ENCODE results near the gene IQSEC1.

IQSEC1 gene

DNA sequence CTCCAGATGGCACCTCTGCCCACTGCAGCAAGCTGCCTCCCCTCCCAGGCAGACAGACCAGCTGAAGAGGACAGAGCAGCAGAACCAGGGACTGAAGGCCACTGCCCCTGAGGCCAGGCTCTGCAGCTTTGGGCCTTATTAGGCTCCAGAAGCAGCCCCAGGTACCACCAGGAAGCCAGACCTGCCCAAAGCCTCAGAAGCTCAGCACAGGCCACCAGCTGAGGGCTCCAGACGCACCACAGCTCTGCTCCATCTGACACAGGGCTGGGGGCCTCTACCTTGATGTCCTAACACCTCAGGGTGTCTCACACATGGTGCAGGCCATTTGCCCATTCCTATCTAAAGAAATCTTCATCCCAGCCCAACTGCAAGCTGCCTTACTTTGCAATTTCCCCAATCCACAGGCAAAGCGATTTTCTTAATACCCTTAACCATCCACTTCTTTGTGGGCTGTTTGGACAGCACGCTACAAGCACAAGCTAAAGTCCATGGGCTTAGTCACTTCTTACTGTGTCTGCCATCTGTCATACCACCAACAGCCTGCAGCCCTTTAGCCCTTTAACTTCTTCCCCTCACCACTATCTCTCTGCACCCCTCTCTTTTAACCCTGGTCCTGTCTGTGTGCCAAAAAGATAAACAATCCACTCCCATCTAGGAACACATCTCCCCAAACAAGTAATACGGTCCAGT lies 112.1 kb downstream of the IQSEC1 start:
- Histone ChIP-seq H3K9ac (ENCODE audit: low read depth in 1 of 2, low read length in 2 of 2) (no peak overlapping the region), H3K4me3 (ENCODE audit: low read length in 2 of 2) (no peak overlapping the region), H3K36me3 (ENCODE audit: control insufficient read depth in 2 of 2, insufficient read depth in 2 of 2, low read length in 2 of 2) (peaks cover 0 to 2% of the 10 kb centered on the region in 2 donors), H3K9me3 (ENCODE audit: control insufficient read depth in 2 of 2, low read length in 2 of 2) (no peaks in the 10 kb centered on the region), H3K4me1 (ENCODE audit: control insufficient read depth in 2 of 2, insufficient read depth in 2 of 2, low read length in 2 of 2) (peaks cover 41 to 47% of the 10 kb centered on the region in 2 donors), H3K27me3 (ENCODE audit: control insufficient read depth in 2 of 2, insufficient read depth in 2 of 2, low read length in 2 of 2) (no peaks in the 10 kb centered on the region), H3K27ac (ENCODE audit: low read depth in 2 of 2, low read length in 2 of 2) (no peak overlapping the region)

DNA sequence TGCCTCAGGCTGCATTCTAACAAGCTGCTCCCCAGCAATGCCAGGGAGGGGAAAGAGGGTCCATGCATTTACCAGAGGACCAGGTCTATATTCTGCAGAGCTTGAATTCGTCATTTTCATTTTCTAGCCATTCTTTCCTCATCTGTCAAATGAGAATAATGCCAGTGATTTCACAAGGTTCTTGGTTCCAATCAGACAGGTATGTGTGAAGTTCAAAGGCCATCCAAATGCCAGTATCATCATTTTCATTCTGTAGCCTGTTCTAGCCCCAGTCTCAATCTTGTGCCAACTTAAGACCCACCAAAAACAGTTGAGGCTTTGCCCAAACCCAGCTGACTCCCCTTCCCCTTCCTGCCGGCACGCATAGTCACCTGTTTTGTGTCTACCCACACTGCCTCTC lies 112.7 kb downstream of the IQSEC1 start:
- Histone ChIP-seq H3K4me1 (ENCODE audit: control insufficient read depth in 2 of 2, insufficient read depth in 2 of 2, low read length in 2 of 2) (peaks cover 36 to 44% of the 10 kb centered on the region in 2 donors), H3K9me3 (ENCODE audit: control insufficient read depth in 2 of 2, low read length in 2 of 2) (no peaks in the 10 kb centered on the region), H3K9ac (ENCODE audit: low read depth in 1 of 2, low read length in 2 of 2) (no peak overlapping the region), H3K4me3 (ENCODE audit: low read length in 2 of 2) (no peak overlapping the region), H3K27ac (ENCODE audit: low read depth in 2 of 2, low read length in 2 of 2) (no peak overlapping the region), H3K27me3 (ENCODE audit: control insufficient read depth in 2 of 2, insufficient read depth in 2 of 2, low read length in 2 of 2) (no peaks in the 10 kb centered on the region), H3K36me3 (ENCODE audit: control insufficient read depth in 2 of 2, insufficient read depth in 2 of 2, low read length in 2 of 2) (peaks cover 0 to 2% of the 10 kb centered on the region in 2 donors)

DNA sequence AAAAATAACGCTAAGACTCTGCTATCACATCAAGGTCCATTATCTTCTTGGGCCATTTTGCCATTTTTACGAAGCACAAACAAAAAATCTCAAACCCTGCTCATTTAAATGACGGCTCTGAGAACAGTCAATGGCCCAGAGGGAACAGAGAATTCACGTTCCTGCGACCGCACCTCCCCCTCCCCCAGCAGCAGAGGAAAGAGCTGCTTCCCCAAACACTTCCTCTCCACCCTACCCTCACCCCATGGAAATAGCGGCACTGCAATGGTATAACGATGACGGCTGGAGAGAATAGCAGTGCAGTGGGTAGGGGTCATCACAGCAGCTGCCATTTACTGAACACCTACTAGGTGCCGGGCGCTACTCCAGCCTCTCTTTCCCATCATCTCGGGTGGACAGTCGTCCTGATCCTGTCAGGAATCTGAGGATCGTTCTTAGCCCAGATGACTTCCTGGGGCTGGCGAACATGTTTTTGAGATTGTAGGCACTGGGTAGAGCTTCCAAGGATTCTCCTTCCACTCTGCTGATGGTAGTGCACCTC lies 113.3 kb downstream of the IQSEC1 start:
- peaks cover 36 to 42% of the 10 kb centered on the region in 2 donors for H3K4me1 ChIP-seq (ENCODE audit: control insufficient read depth in 2 of 2, insufficient read depth in 2 of 2, low read length in 2 of 2)
- H3K9ac ChIP-seq (ENCODE audit: low read depth in 1 of 2, low read length in 2 of 2) = no peak overlapping the region
- no peaks in the 10 kb centered on the region for H3K9me3 ChIP-seq (ENCODE audit: control insufficient read depth in 2 of 2, low read length in 2 of 2)
- no peak overlapping the region for H3K4me3 ChIP-seq (ENCODE audit: low read length in 2 of 2)
- H3K36me3 ChIP-seq (ENCODE audit: control insufficient read depth in 2 of 2, insufficient read depth in 2 of 2, low read length in 2 of 2) = peaks cover 0 to 2% of the 10 kb centered on the region in 2 donors
- peak overlapping the region in 1 of 2 donors; percentile 5 for H3K27ac ChIP-seq (ENCODE audit: low read depth in 2 of 2, low read length in 2 of 2)
- H3K27me3 ChIP-seq (ENCODE audit: control insufficient read depth in 2 of 2, insufficient read depth in 2 of 2, low read length in 2 of 2) = no peaks in the 10 kb centered on the region

DNA sequence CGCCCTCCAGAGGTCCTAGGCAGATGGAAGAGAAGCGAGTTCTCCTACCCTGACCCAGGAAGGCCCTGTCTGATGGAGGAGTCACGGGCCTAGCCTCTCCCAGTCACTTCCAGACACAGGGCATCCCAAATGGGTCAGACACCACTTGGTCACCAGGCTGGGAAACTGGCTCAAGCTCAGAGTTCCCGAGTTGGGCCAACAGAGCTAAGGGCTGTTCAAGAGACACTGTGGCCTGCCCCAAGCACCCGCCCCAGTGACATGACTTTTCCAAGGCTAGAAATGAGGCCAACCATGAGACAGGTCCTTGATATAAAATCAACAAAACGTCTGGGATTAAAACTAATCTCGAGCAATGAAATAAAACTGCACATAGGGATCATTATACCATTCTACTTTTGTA lies 113.8 kb downstream of the IQSEC1 start:
- H3K9me3 ChIP-seq (ENCODE audit: control insufficient read depth in 2 of 2, low read length in 2 of 2) = no peaks in the 10 kb centered on the region
- H3K27me3 ChIP-seq (ENCODE audit: control insufficient read depth in 2 of 2, insufficient read depth in 2 of 2, low read length in 2 of 2) = no peaks in the 10 kb centered on the region
- H3K4me3 ChIP-seq (ENCODE audit: low read length in 2 of 2) = no peak overlapping the region
- no peak overlapping the region for H3K9ac ChIP-seq (ENCODE audit: low read depth in 1 of 2, low read length in 2 of 2)
- peak overlapping the region; percentile 5 to 10 for H3K27ac ChIP-seq (ENCODE audit: low read depth in 2 of 2, low read length in 2 of 2)
- H3K36me3 ChIP-seq (ENCODE audit: control insufficient read depth in 2 of 2, insufficient read depth in 2 of 2, low read length in 2 of 2) = peaks cover 0 to 2% of the 10 kb centered on the region in 2 donors
- peaks cover 35 to 42% of the 10 kb centered on the region in 2 donors for H3K4me1 ChIP-seq (ENCODE audit: control insufficient read depth in 2 of 2, insufficient read depth in 2 of 2, low read length in 2 of 2)

DNA sequence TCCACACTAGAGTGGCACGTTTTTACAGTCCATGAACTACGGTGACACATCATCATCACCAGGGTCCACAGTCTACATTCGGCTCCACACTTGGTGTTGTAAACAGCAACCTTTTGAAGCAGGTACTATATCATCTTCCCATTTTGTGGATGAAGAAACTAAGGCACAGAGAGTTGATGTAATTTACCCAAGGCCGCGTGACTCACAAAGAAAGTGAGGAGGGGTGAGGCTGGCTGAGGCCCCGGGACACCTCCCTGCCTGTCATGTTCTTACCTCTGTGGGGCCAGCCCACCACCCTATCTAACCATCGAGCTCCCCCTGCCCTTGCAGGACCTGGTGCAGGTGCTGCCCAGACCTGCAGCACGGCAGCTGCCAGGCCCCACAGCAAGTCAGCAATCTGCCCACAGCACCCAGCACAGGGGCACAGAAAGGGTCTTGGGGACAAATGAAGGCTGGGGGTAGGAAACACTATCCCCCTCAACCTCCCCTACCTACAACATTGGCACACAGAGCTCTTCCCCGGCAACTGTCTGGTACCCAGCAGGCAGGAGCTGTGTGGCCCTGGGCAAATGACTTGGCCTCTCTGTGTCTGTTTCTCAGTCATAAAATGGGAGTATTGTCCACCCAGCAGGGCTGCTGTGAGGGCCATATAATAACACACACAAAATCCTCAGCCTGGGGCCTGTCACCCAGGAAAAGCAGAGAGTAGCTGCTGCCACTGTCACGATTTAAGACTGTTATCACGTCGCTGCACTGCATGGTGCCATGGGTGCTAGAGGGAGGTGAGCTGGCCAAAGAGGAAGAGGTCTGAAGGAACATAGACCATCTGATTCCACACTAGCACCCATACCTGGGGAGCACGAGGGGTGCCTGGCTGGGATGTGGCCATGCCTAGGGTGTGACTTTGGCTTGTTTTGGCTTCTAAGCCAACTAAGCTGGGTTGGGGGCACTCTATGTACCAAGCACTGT lies 115.1 kb downstream of the IQSEC1 start:
- no peak overlapping the region for H3K27ac ChIP-seq (ENCODE audit: low read depth in 2 of 2, low read length in 2 of 2)
- no peaks in the 10 kb centered on the region for H3K9me3 ChIP-seq (ENCODE audit: control insufficient read depth in 2 of 2, low read length in 2 of 2)
- H3K4me1 ChIP-seq (ENCODE audit: control insufficient read depth in 2 of 2, insufficient read depth in 2 of 2, low read length in 2 of 2) = peaks cover 25 to 35% of the 10 kb centered on the region in 2 donors
- no peaks in the 10 kb centered on the region for H3K27me3 ChIP-seq (ENCODE audit: control insufficient read depth in 2 of 2, insufficient read depth in 2 of 2, low read length in 2 of 2)
- H3K4me3 ChIP-seq (ENCODE audit: low read length in 2 of 2) = no peak overlapping the region
- H3K9ac ChIP-seq (ENCODE audit: low read depth in 1 of 2, low read length in 2 of 2) = no peak overlapping the region
- H3K36me3 ChIP-seq (ENCODE audit: control insufficient read depth in 2 of 2, insufficient read depth in 2 of 2, low read length in 2 of 2) = peaks cover 0 to 2% of the 10 kb centered on the region in 2 donors

DNA sequence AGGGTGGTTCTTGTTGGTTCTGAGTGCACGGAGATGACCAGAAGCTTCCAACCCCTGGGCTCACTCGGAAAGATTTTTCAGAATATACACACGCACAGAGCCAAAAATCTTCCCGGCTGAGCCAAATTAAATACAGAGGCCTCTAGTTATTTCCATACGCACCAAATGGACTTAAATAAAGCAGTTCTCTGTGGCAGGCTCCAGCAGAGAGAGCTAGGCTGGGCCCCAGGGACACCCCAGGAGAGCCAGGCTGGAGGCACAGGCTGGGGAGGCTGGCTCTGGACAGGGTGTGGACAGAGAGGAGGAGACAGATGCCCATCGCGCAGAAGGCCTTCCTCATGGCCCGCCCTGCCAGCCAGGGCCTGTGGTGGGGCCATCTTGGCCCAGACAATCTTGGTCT lies 115.9 kb downstream of the IQSEC1 start:
- H3K4me1 ChIP-seq (ENCODE audit: control insufficient read depth in 2 of 2, insufficient read depth in 2 of 2, low read length in 2 of 2) = peaks cover 23 to 32% of the 10 kb centered on the region in 2 donors
- no peaks in the 10 kb centered on the region for H3K9me3 ChIP-seq (ENCODE audit: control insufficient read depth in 2 of 2, low read length in 2 of 2)
- peaks cover 0 to 2% of the 10 kb centered on the region in 2 donors for H3K36me3 ChIP-seq (ENCODE audit: control insufficient read depth in 2 of 2, insufficient read depth in 2 of 2, low read length in 2 of 2)
- no peak overlapping the region for H3K27ac ChIP-seq (ENCODE audit: low read depth in 2 of 2, low read length in 2 of 2)
- no peak overlapping the region for H3K4me3 ChIP-seq (ENCODE audit: low read length in 2 of 2)
- no peak overlapping the region for H3K9ac ChIP-seq (ENCODE audit: low read depth in 1 of 2, low read length in 2 of 2)
- H3K27me3 ChIP-seq (ENCODE audit: control insufficient read depth in 2 of 2, insufficient read depth in 2 of 2, low read length in 2 of 2) = no peaks in the 10 kb centered on the region

DNA sequence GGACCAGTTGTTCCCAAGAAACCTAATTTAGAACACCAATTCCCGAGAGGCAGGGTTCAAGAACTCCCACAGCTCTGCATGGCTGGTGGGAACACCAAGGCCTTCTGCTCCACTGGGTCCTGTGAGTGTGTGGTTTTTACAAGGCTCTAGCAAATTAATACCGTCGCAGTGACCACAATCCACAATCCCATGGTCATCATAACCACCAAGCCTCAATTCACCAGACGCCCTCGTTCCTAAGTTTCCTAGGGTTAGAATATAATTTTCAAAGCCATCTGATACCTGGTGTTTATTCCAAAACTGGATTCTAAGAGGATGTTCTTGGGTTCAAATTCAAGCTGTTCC lies 116.9 kb downstream of the IQSEC1 start:
- Histone ChIP-seq H3K4me3 (ENCODE audit: low read length in 2 of 2) (no peak overlapping the region), H3K27ac (ENCODE audit: low read depth in 2 of 2, low read length in 2 of 2) (no peak overlapping the region), H3K36me3 (ENCODE audit: control insufficient read depth in 2 of 2, insufficient read depth in 2 of 2, low read length in 2 of 2) (peaks cover 0 to 2% of the 10 kb centered on the region in 2 donors), H3K9ac (ENCODE audit: low read depth in 1 of 2, low read length in 2 of 2) (no peak overlapping the region), H3K4me1 (ENCODE audit: control insufficient read depth in 2 of 2, insufficient read depth in 2 of 2, low read length in 2 of 2) (peaks cover 15 to 28% of the 10 kb centered on the region in 2 donors), H3K9me3 (ENCODE audit: control insufficient read depth in 2 of 2, low read length in 2 of 2) (no peaks in the 10 kb centered on the region), H3K27me3 (ENCODE audit: control insufficient read depth in 2 of 2, insufficient read depth in 2 of 2, low read length in 2 of 2) (no peaks in the 10 kb centered on the region)

DNA sequence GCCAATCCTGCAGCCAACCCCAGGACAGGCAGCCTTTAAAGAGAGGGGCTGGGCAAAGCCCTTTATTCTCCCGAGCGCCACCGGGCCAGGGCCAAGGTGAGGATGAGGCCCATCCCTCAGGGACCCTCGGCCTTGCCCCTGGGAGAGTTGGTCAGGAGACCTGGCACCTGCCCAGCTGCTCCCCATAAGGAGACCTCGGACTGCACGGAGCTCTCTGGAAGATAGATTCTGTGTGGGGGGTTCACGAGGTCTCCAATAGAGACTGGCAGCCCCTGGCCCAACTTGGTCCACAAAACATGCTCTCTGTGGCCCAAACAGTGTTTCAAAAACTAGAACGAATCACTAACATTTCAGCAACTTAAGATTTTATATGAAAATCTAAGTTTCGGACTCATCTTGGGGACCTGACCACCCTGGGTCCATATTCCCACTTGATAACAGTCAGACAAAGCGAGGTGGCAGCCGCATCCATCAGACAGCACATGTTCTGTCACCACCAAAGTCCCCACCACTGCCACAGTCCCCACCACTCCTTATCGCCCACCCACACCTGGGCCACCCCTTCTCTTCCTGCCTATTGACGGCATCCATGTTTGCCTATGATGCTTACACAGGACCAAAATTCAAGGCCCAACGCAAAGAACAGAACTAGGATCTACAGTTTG lies 117.4 kb downstream of the IQSEC1 start:
- H3K27ac ChIP-seq (ENCODE audit: low read depth in 2 of 2, low read length in 2 of 2) = peak overlapping the region in 1 of 2 donors; percentile 56
- H3K4me3 ChIP-seq (ENCODE audit: low read length in 2 of 2) = no peak overlapping the region
- H3K9me3 ChIP-seq (ENCODE audit: control insufficient read depth in 2 of 2, low read length in 2 of 2) = no peaks in the 10 kb centered on the region
- peaks cover 0 to 2% of the 10 kb centered on the region in 2 donors for H3K36me3 ChIP-seq (ENCODE audit: control insufficient read depth in 2 of 2, insufficient read depth in 2 of 2, low read length in 2 of 2)
- H3K4me1 ChIP-seq (ENCODE audit: control insufficient read depth in 2 of 2, insufficient read depth in 2 of 2, low read length in 2 of 2) = peaks cover 12 to 26% of the 10 kb centered on the region in 2 donors
- peak overlapping the region in 1 of 2 donors; percentile 34 for H3K9ac ChIP-seq (ENCODE audit: low read depth in 1 of 2, low read length in 2 of 2)
- no peaks in the 10 kb centered on the region for H3K27me3 ChIP-seq (ENCODE audit: control insufficient read depth in 2 of 2, insufficient read depth in 2 of 2, low read length in 2 of 2)

DNA sequence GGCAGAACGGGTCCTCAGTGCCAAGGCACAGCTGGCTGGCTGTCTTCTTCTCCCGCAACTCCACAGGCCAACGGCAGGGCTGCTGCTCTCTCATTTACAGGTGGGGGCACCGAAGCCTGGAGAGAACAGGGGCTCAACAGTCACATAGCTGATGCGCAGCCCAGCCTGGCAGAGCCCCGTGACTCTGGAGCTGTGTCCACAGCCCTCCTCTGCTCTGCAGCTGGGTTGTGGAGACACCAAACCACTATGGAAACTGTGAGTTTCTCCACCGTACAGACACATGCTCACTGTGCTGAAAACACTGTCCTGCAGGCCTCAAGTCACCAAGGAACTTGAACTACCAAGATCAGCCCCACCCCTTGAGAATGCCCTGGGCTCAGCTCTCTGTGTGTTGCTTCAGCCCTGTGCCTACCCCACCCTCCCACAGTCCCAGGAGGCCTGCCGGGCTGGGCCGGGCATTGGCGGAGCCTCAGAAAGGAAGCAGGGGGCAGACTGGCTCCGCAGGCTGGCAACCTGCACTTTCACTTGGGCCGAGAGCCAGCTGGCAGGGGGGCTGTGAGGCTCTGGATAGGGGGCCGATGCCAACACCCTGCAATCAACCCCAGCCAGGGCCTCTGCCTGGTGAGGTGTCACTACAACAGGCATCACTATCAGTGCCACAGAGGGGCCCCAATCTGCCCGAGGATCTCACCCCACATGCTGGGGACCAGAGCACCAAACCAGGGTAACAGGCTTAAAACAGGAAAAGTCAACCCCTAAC lies 118.2 kb downstream of the IQSEC1 start:
- Histone ChIP-seq H3K9ac (ENCODE audit: low read depth in 1 of 2, low read length in 2 of 2) (peak overlapping the region; percentile 30 to 34), H3K9me3 (ENCODE audit: control insufficient read depth in 2 of 2, low read length in 2 of 2) (no peaks in the 10 kb centered on the region), H3K27ac (ENCODE audit: low read depth in 2 of 2, low read length in 2 of 2) (peak overlapping the region; percentile 41 to 56), H3K4me3 (ENCODE audit: low read length in 2 of 2) (no peak overlapping the region), H3K27me3 (ENCODE audit: control insufficient read depth in 2 of 2, insufficient read depth in 2 of 2, low read length in 2 of 2) (no peaks in the 10 kb centered on the region), H3K4me1 (ENCODE audit: control insufficient read depth in 2 of 2, insufficient read depth in 2 of 2, low read length in 2 of 2) (peaks cover 11 to 23% of the 10 kb centered on the region in 2 donors), H3K36me3 (ENCODE audit: control insufficient read depth in 2 of 2, insufficient read depth in 2 of 2, low read length in 2 of 2) (no peaks in the 10 kb centered on the region)
